Endothelial cell of umbilical vein (primary cell): ENCODE measurements around the gene TIMM50.

Experiments used
- MYC ChIP-seq: IDR thresholded peaks from one replicate; pipeline ENCODE4 v1.6.1; 2011; ENCODE audit warnings: mild to moderate bottlenecking, low read depth, low read length
- POLR2A ChIP-seq: IDR thresholded peaks from 2 replicates; pipeline ENCODE4 v1.6.1; 2012; ENCODE audit warnings: low read depth, mild to moderate bottlenecking, control low read depth, low read length
- POLR2AphosphoS5 ChIP-seq: IDR thresholded peaks from 2 replicates; pipeline ENCODE4 v1.6.1; 2012; ENCODE audit warnings: low read depth, mild to moderate bottlenecking, control low read depth, low read length, moderate library complexity; ENCODE audit not compliant: insufficient read depth
- TF ChIP-seq, protein P1 (sequence below), 2 donors: IDR thresholded peaks; 1 replicate in 1 of 2; 2 replicates in 1 of 2; pipeline ENCODE4 v1.5.1; 2011; ENCODE audit warnings: low read length in 2 of 2, mild to moderate bottlenecking in 2 of 2, moderate library complexity in 2 of 2, control low read depth in 1 of 2, inconsistent platforms in 1 of 2, low read depth in 1 of 2; ENCODE audit not compliant: insufficient read depth in 1 of 2; ENCODE audit errors: extremely low read depth in 1 of 2
- TF ChIP-seq, protein P2 (sequence below): IDR thresholded peaks from 2 replicates; pipeline ENCODE4 v1.6.1; 2011; ENCODE audit not compliant: insufficient read depth, insufficient read length

DNA sequence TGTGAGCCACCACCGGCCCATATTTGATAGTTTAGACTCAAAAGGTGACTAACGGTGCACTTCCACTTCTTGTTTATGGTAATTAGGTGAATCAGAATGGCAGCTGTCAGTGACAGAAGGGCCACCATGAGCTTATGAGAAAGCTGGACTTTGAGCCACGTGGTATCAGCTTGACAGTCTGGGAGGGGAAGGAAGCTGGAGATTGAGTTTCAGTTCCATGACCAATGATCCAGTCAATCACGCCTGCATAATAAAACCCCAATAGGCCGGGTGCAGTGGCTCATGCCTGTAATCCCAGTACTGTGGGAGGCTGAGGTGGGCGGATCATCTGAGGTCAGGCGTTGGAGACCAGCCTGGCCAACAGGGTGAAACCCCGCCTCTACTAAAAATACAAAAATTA lies 43.9 kb downstream of the TIMM50 start:
- TF ChIP-seq POLR2AphosphoS5 (no peak), MYC (no peak), POLR2A (no peak)
- TF ChIP-seq, protein P1, sequence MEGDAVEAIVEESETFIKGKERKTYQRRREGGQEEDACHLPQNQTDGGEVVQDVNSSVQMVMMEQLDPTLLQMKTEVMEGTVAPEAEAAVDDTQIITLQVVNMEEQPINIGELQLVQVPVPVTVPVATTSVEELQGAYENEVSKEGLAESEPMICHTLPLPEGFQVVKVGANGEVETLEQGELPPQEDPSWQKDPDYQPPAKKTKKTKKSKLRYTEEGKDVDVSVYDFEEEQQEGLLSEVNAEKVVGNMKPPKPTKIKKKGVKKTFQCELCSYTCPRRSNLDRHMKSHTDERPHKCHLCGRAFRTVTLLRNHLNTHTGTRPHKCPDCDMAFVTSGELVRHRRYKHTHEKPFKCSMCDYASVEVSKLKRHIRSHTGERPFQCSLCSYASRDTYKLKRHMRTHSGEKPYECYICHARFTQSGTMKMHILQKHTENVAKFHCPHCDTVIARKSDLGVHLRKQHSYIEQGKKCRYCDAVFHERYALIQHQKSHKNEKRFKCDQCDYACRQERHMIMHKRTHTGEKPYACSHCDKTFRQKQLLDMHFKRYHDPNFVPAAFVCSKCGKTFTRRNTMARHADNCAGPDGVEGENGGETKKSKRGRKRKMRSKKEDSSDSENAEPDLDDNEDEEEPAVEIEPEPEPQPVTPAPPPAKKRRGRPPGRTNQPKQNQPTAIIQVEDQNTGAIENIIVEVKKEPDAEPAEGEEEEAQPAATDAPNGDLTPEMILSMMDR (IDR thresholded peaks at IDR 0.05; ENCODE audit: extremely low read depth in 1 of 2, insufficient read depth in 1 of 2, low read depth in 1 of 2, low read length in 2 of 2), result no peak
- TF ChIP-seq, protein P2, sequence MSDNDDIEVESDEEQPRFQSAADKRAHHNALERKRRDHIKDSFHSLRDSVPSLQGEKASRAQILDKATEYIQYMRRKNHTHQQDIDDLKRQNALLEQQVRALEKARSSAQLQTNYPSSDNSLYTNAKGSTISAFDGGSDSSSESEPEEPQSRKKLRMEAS, result no peak
